ES-I3 (cell line): Measurements from ENCODE around the gene SLC43A3.

Experiments used
- H3K36me3 ChIP-seq: 2 replicates; pipeline ENCODE4 v1.6.1; 2013; ENCODE audit warnings: mild to moderate bottlenecking, low read length, control low read depth, moderate library complexity; ENCODE audit not compliant: insufficient read depth
- H3K4me1 ChIP-seq: 2 replicates; pipeline ENCODE4 v1.6.1; 2013; ENCODE audit warnings: mild to moderate bottlenecking, control low read depth, low read length; ENCODE audit not compliant: insufficient read depth
- H3K9ac ChIP-seq: 2 replicates; pipeline ENCODE4 v1.6.1; 2013; ENCODE audit warnings: low read depth, mild to moderate bottlenecking, low read length, moderate library complexity
- H3K9me3 ChIP-seq: 2 replicates; pipeline ENCODE4 v1.6.1; 2013; ENCODE audit warnings: mild to moderate bottlenecking, low read length, moderate library complexity; ENCODE audit not compliant: control insufficient read depth, insufficient read depth

SLC43A3 gene

GRCh38 chr11:57360991-57361390 is 65.9 kb downstream of the SLC43A3 start:
- no peaks in the 10 kb centered on the region for H3K36me3 ChIP-seq
- peaks cover 14% of the 10 kb centered on the region for H3K4me1 ChIP-seq
- no peaks in the 10 kb centered on the region; the same call in 1 of the 2 replicates for H3K9me3 ChIP-seq
- no peak overlapping the region for H3K9ac ChIP-seq

GRCh38 chr11:57359896-57360690 is 66.8 kb downstream of the SLC43A3 start:
- Histone ChIP-seq H3K9ac (no peak overlapping the region), H3K36me3 (no peaks in the 10 kb centered on the region), H3K4me1 (peaks cover 5% of the 10 kb centered on the region; the same call in 1 of the 2 replicates), H3K9me3 (no peaks in the 10 kb centered on the region; the same call in 1 of the 2 replicates)

- H3K9me3 ChIP-seq: no peaks in the 10 kb centered on the region; the same call in 1 of the 2 replicates
- H3K9ac ChIP-seq: no peak overlapping the region
- no peaks in the 10 kb centered on the region for H3K36me3 ChIP-seq
- 0 out of 2 replicates have a peak, but pooled peaks cover 3% of the 10 kb centered on the region for H3K4me1 ChIP-seq
These were observed 67.5 kb downstream of the SLC43A3 start for GRCh38 chr11:57359396-57359795.

- Histone ChIP-seq H3K9ac (no peak overlapping the region; the same call in 1 of the 2 replicates), H3K36me3 (no peaks in the 10 kb centered on the region), H3K4me1 (0 out of 2 replicates have a peak, but pooled peaks cover 3% of the 10 kb centered on the region), H3K9me3 (no peaks in the 10 kb centered on the region; the same call in 1 of the 2 replicates)
These were observed 67.9 kb downstream of the SLC43A3 start for GRCh38 chr11:57358991-57359390.

- Histone ChIP-seq H3K9ac (no peak overlapping the region), H3K36me3 (no peaks in the 10 kb centered on the region), H3K9me3 (no peaks in the 10 kb centered on the region; the same call in 1 of the 2 replicates), H3K4me1 (0 out of 2 replicates have a peak, but pooled peaks cover 3% of the 10 kb centered on the region)
These were observed 68.4 kb downstream of the SLC43A3 start for GRCh38 chr11:57358543-57358961.

GRCh38 chr11:57357856-57358255 is 69.1 kb downstream of the SLC43A3 start:
- Histone ChIP-seq H3K4me1 (peaks cover 9% of the 10 kb centered on the region; the same call in 1 of the 2 replicates), H3K36me3 (no peaks in the 10 kb centered on the region), H3K9me3 (no peaks in the 10 kb centered on the region), H3K9ac (no peak overlapping the region)

GRCh38 chr11:57357310-57357709 is 69.6 kb downstream of the SLC43A3 start:
- no peaks in the 10 kb centered on the region for H3K9me3 ChIP-seq
- no peaks in the 10 kb centered on the region for H3K36me3 ChIP-seq
- no peak overlapping the region for H3K9ac ChIP-seq
- peaks cover 9% of the 10 kb centered on the region; the same call in 1 of the 2 replicates for H3K4me1 ChIP-seq
